SK-N-SH treated with all-trans-retinoic acid at 6 μM for 48 hours (cell line): Measurements from ENCODE around the gene RFWD3.

Experiments
- ARNTL ChIP-seq: fragments of 450-650 bp; formaldehyde crosslinking; IDR thresholded peaks from 2 replicates; pipeline ENCODE4 v1.5.0; 2020; ENCODE audit warnings: low read depth, mild to moderate bottlenecking, moderate library complexity, borderline replicate concordance
- ESRRG ChIP-seq: fragments of 250-450 bp; sonication (Bioruptor Pico); IDR thresholded peaks from 2 replicates; pipeline ENCODE4 v1.6.1; 2021; ENCODE audit warnings: mild to moderate bottlenecking
- ISL1 ChIP-seq: fragments of 250-450 bp; sonication (Bioruptor Pico); IDR thresholded peaks from 2 replicates; pipeline ENCODE4 v2.1.2; 2022; ENCODE audit warnings: mild to moderate bottlenecking, moderate library complexity
- RARB ChIP-seq: fragments of 250-450 bp; sonication (Bioruptor Pico); IDR thresholded peaks from 2 replicates; pipeline ENCODE4 v1.8.0; 2021; ENCODE audit warnings: mild to moderate bottlenecking, moderate library complexity
- ZFP3 ChIP-seq: fragments of 250-450 bp; sonication (Bioruptor Pico); IDR thresholded peaks from 2 replicates; pipeline ENCODE4 v1.5.0; 2020; ENCODE audit warnings: mild to moderate bottlenecking, moderate library complexity
- ZFP30 ChIP-seq: fragments of 450-650 bp; formaldehyde crosslinking; IDR thresholded peaks from 2 replicates; pipeline ENCODE4 v1.5.0; 2022; ENCODE audit warnings: mild to moderate bottlenecking, moderate library complexity
- ZNF70 ChIP-seq: fragments of 450-650 bp; formaldehyde crosslinking; IDR thresholded peaks from 2 replicates; pipeline ENCODE4 v1.5.0; 2020; ENCODE audit warnings: mild to moderate bottlenecking, moderate library complexity
- TF ChIP-seq, protein P1 (sequence below): fragments of 250-450 bp; sonication (Bioruptor Pico); IDR thresholded peaks from 2 replicates; pipeline ENCODE4 v1.8.0; 2020; ENCODE audit warnings: mild to moderate bottlenecking, moderate library complexity, borderline replicate concordance
- TF ChIP-seq, protein P2 (sequence below): fragments of 250-450 bp; sonication (Bioruptor Pico); IDR thresholded peaks from 2 replicates; pipeline ENCODE4 v1.8.0; 2021; ENCODE audit warnings: low read depth, mild to moderate bottlenecking, moderate library complexity, borderline replicate concordance
- TF ChIP-seq, protein P3 (sequence below): fragments of 250-450 bp; sonication (Bioruptor Pico); IDR thresholded peaks from 2 replicates; pipeline ENCODE4 v1.5.1; 2020; ENCODE audit warnings: low read depth, mild to moderate bottlenecking, moderate library complexity

DNA sequence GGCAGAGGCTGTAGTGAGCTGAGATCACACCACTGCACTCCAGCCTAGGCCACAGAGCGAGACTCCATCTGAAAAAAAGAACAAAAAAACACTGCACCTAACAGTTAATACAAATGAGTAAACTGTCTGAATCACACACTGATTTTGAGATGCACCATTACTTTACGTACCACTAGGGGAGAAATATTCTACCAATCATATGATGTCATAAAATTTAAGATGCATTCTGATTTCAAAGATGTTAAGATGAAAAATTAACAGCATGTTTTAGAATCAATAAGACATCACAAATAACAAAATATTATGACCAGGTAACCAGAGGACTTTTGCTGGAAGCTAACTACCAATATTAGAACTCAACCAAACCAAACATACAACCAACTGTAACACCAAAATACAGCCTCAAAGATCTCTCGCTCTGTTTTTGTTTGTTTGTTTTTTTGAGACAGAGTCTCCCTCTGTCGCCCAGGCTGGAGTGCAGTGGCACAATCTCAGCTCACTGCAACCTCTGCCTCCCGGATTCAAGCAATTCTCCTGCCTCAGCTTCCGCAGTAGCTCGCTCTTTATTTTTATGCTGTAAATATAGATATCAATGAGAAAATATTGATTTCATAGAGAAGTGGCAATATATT is 91.4 kb downstream of the RFWD3 start:
- TF ChIP-seq ZFP3 = no peak
- TF ChIP-seq ZFP30 (CRISPR knock-in tag) = no peak
- TF ChIP-seq ARNTL (CRISPR knock-in tag) = no peak
- TF ChIP-seq, protein P1, sequence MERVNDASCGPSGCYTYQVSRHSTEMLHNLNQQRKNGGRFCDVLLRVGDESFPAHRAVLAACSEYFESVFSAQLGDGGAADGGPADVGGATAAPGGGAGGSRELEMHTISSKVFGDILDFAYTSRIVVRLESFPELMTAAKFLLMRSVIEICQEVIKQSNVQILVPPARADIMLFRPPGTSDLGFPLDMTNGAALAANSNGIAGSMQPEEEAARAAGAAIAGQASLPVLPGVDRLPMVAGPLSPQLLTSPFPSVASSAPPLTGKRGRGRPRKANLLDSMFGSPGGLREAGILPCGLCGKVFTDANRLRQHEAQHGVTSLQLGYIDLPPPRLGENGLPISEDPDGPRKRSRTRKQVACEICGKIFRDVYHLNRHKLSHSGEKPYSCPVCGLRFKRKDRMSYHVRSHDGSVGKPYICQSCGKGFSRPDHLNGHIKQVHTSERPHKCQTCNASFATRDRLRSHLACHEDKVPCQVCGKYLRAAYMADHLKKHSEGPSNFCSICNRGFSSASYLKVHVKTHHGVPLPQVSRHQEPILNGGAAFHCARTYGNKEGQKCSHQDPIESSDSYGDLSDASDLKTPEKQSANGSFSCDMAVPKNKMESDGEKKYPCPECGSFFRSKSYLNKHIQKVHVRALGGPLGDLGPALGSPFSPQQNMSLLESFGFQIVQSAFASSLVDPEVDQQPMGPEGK (CRISPR knock-in tag) = no peak
- TF ChIP-seq, protein P2, sequence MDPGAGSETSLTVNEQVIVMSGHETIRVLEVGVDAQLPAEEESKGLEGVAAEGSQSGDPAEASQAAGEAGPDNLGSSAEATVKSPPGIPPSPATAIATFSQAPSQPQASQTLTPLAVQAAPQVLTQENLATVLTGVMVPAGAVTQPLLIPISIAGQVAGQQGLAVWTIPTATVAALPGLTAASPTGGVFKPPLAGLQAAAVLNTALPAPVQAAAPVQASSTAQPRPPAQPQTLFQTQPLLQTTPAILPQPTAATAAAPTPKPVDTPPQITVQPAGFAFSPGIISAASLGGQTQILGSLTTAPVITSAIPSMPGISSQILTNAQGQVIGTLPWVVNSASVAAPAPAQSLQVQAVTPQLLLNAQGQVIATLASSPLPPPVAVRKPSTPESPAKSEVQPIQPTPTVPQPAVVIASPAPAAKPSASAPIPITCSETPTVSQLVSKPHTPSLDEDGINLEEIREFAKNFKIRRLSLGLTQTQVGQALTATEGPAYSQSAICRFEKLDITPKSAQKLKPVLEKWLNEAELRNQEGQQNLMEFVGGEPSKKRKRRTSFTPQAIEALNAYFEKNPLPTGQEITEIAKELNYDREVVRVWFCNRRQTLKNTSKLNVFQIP = no peak
- no peak for TF ChIP-seq ZNF70
- no peak for TF ChIP-seq RARB (CRISPR knock-in tag)
- no peak for TF ChIP-seq ISL1 (CRISPR knock-in tag)
- TF ChIP-seq ESRRG (CRISPR knock-in tag) = no peak
- TF ChIP-seq, protein P3, sequence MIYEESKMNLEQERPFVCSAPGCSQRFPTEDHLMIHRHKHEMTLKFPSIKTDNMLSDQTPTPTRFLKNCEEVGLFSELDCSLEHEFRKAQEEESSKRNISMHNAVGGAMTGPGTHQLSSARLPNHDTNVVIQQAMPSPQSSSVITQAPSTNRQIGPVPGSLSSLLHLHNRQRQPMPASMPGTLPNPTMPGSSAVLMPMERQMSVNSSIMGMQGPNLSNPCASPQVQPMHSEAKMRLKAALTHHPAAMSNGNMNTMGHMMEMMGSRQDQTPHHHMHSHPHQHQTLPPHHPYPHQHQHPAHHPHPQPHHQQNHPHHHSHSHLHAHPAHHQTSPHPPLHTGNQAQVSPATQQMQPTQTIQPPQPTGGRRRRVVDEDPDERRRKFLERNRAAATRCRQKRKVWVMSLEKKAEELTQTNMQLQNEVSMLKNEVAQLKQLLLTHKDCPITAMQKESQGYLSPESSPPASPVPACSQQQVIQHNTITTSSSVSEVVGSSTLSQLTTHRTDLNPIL = no peak
